T-helper 2 cell treated with Interferon-gamma antibody and Interleukin-4, amounts not matched to agents 5 μg/mL and 100 μg/mL, for 36 hours (primary cell): ENCODE measurements around the gene RNF220.

Experiments used
- DNase-seq: peaks from one replicate; pipeline ENCODE4 v3.0.0; 2021; ENCODE audit warnings: low spot score
- H3K27ac Mint-ChIP-seq: one replicate; pipeline ENCODE4 v1.8.0; 2021; ENCODE audit warnings: mild to moderate bottlenecking, mixed read lengths
- H3K27me3 Mint-ChIP-seq: one replicate; pipeline ENCODE4 v1.8.0; 2021; ENCODE audit warnings: low read depth, mixed read lengths
- H3K36me3 Mint-ChIP-seq: one replicate; pipeline ENCODE4 v1.8.0; 2021; ENCODE audit warnings: low read depth, mixed read lengths
- H3K4me1 Mint-ChIP-seq: one replicate; pipeline ENCODE4 v1.8.0; 2021; ENCODE audit warnings: low read depth, mixed read lengths
- H3K4me3 Mint-ChIP-seq: one replicate; pipeline ENCODE4 v1.8.0; 2022; ENCODE audit warnings: mild to moderate bottlenecking, moderate library complexity, mixed read lengths
- H3K9me3 Mint-ChIP-seq: one replicate; pipeline ENCODE4 v1.8.0; 2021; ENCODE audit warnings: mixed read lengths

The RNF220 gene

GRCh38 chr1:44543064-44543744 is 138.1 kb downstream of the RNF220 start:
- Mint-ChIP-seq H3K27ac (no peak overlapping the region), H3K9me3 (no peaks in the 10 kb centered on the region), H3K36me3 (no peaks in the 10 kb centered on the region)

DNA sequence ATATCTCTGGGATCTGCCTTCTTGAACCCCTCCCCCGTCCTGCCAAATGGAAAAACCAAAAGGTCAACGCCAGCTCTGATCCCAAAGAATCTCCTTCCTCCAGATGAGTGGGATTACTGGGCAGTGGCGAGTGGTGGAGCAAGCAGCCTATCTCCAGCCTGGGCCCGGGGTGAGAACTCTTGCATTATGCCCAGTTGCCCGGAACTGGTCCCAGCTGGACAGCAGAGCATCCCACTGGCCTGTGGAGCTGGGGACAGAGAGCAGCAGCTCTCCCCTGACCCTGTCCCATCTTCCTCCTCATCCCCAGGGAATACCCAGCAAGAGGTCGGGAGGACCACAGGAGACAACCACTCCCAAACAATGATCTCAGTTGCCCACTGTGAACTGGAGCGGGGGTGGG is 138.7 kb downstream of the RNF220 start:
- H3K27me3 Mint-ChIP-seq = peaks cover 18% of the 10 kb centered on the region
- H3K27ac Mint-ChIP-seq = no peak overlapping the region
- H3K4me3 Mint-ChIP-seq = no peak overlapping the region
- no peaks in the 10 kb centered on the region for H3K4me1 Mint-ChIP-seq
- H3K9me3 Mint-ChIP-seq = no peaks in the 10 kb centered on the region
- H3K36me3 Mint-ChIP-seq = no peaks in the 10 kb centered on the region
- no peak for DNase-seq

More at GRCh38 chr1:44543064-44543744, 138.1 kb downstream of the RNF220 start:
- DNase-seq = no peak
- Mint-ChIP-seq H3K27me3 (peaks cover 18% of the 10 kb centered on the region), H3K4me3 (no peak overlapping the region), H3K4me1 (no peaks in the 10 kb centered on the region)

DNA sequence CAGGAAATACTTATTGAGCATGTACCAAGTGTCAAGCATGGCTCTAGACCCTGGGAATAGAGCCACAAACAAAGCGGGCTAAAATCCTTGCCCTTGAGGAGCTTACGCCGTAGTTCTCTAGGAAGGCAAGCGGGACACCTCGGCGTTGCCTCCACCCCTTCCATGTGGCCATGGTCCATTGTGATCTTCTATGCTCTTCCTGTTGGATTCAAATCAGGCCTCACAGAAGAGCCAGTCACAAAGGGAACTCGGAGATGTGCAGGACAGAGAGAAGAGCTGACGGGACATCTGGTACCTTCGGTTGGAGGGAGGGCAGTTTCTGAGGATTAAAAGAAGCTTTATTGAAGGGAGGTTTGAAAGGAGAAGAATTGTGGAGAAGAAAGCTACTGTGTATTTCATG is 139.9 kb downstream of the RNF220 start:
- H3K4me3 Mint-ChIP-seq = no peak overlapping the region
- no peaks in the 10 kb centered on the region for H3K9me3 Mint-ChIP-seq
- peaks cover 16% of the 10 kb centered on the region for H3K27me3 Mint-ChIP-seq
- H3K27ac Mint-ChIP-seq = no peak overlapping the region
- H3K36me3 Mint-ChIP-seq = no peaks in the 10 kb centered on the region
- no peaks in the 10 kb centered on the region for H3K4me1 Mint-ChIP-seq
- no peak for DNase-seq

DNA sequence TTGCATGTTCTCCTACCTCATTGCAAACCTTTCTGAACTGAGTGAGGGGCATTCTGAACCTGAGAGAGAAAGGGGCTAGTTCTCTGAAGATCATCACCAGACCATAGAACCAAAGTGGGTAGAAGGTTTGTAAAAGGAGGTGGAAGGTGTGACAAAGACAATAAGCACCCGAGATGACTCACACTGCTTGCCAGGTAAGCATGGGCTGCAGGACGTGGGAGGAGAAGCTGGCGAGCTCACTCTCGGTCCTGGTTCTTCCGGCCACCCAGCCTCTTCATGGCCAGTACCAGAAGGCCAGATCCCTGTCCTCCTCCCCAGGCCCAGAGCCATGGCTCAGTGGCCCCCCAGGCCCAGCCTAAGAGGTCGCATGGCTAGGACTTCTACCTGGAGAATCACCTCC is 140.9 kb downstream of the RNF220 start:
- no peak for DNase-seq
- Mint-ChIP-seq H3K4me1 (no peaks in the 10 kb centered on the region), H3K4me3 (no peak overlapping the region), H3K27me3 (peaks cover 15% of the 10 kb centered on the region), H3K36me3 (no peaks in the 10 kb centered on the region), H3K9me3 (no peaks in the 10 kb centered on the region), H3K27ac (no peak overlapping the region)

DNA sequence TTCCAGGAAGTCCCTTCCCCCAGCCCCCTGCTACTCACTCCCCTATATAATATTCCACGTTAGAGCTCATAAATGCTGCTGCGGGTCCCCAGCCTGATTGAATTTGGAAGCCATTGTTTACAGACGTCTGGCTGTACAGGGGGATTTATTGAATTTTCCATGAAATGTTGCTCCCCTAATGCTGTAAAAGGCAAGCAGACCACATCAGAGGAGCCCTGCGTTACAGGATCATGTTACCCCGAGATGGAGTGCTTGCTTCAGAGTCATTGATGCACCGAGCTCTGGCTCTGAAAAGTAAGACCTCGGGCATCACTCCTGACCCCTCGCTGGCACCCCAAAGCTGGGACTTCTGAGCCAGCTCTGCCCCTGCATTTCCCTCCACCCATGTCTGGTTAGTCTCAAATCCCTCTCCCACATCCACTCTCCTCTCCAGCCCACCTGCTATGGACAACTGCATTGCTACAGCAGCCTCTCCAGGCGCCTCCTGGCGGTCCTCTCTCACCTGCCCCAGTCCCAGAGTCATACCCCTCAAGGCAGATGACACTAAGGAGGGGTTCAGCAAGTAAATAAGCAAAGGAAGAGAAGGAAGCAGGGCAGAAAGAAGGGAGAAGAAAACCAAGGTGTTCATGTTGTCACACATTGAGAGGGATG is 141.5 kb downstream of the RNF220 start:
- no peaks in the 10 kb centered on the region for H3K4me1 Mint-ChIP-seq
- H3K4me3 Mint-ChIP-seq = no peak overlapping the region
- H3K9me3 Mint-ChIP-seq = no peaks in the 10 kb centered on the region
- no peaks in the 10 kb centered on the region for H3K36me3 Mint-ChIP-seq
- no peak overlapping the region for H3K27ac Mint-ChIP-seq
- H3K27me3 Mint-ChIP-seq = peaks cover 15% of the 10 kb centered on the region
- no peak for DNase-seq

DNA sequence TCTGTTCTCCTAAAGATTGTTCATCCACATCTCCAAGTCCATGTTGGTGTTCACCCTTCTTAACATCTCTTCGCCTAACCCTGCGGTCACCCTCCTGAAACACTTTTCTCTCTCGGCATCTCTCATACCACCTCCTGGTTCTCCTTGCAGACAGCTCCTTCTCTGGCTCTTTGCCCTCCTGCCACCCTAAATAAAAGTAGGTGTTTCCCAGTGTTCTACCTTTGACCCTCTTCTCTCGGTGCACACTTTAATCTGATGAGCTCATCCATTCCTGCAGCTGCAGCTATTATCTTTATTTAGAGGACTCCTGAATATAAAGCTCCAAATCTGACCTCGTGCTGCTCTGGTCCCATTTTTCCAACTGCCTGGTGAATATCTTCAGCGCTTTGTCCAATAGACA is 142.3 kb downstream of the RNF220 start:
- no peaks in the 10 kb centered on the region for H3K4me1 Mint-ChIP-seq
- no peaks in the 10 kb centered on the region for H3K9me3 Mint-ChIP-seq
- H3K27me3 Mint-ChIP-seq = peaks cover 12% of the 10 kb centered on the region
- no peaks in the 10 kb centered on the region for H3K36me3 Mint-ChIP-seq
- no peak overlapping the region for H3K4me3 Mint-ChIP-seq
- H3K27ac Mint-ChIP-seq = no peak overlapping the region
- DNase-seq = no peak

DNA sequence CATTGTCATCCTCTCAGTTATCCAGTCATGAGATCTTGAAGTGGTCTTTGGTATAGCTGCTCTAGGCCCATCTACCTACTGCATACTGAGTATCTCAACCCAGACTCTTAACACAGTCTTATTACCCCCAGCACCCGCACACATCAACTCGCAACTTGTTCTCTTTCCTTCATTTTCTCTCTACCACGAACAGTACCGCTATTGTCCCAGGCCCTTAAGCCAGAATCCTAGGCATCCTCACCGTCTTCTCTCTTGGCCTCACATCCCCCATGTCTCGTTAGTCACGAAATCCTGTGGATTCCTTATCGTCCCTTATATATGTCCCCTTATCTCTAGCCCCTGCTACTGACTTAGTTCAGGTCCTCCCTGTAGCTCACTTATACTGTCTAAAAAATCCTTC is 142.8 kb downstream of the RNF220 start:
- Mint-ChIP-seq H3K4me1 (no peaks in the 10 kb centered on the region), H3K27me3 (peaks cover 12% of the 10 kb centered on the region), H3K9me3 (no peaks in the 10 kb centered on the region), H3K27ac (no peak overlapping the region), H3K36me3 (no peaks in the 10 kb centered on the region), H3K4me3 (no peak overlapping the region)
- no peak for DNase-seq

DNA sequence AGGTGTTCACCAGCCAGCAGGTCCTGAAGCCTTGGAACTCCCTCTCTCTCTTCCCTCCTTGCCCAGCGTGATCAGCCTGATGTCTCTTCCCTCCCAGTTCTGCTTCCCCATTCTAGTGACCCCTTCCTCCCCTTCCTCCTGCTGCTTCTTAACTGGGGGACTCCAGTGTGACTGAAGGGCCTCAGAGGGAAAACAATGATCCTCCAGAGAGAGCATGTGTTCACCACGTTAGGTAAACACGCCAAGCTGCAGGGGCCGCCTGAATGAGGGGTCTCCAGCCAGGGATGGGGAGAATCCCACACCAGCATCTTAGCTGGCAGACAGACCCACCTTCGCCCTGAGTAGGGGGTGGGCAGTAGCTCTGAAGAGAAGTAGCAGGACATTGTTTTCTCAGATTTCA is 144.5 kb downstream of the RNF220 start:
- H3K4me3 Mint-ChIP-seq = no peak overlapping the region
- H3K27me3 Mint-ChIP-seq = peaks cover 7% of the 10 kb centered on the region
- DNase-seq = no peak
- no peak overlapping the region for H3K27ac Mint-ChIP-seq
- no peaks in the 10 kb centered on the region for H3K4me1 Mint-ChIP-seq
- H3K9me3 Mint-ChIP-seq = no peaks in the 10 kb centered on the region
- H3K36me3 Mint-ChIP-seq = no peaks in the 10 kb centered on the region

DNA sequence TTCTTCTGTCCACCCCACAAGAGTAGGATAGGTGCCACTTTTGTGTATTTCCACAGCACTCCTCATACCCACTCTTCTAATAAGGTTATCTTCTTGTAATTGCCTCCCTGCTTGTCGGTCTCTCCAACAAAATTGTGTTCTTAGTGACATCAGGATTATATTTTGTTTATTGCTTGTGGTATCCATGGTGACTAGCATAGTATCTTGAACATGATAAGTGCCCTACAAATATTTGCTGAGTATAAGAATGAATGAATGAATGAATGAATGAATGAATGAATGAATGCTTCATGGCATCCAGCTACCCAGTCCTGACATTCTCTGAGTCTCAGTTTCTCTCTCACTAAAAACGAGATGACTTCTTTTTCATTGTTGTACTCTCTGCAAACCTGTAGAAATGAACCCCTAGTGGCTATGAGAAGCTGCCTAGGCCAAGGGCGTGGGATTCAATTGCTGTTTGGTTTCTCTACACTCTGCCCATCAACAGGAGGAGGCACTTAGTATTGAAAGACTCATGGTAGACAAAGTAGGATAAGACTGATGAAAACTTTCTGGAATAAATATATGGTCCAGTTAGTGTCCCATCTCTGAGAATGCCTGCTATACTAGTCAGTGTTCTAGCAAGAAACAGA is 148.2 kb downstream of the RNF220 start:
- no peak overlapping the region for H3K27ac Mint-ChIP-seq
- H3K36me3 Mint-ChIP-seq = no peaks in the 10 kb centered on the region
- no peak overlapping the region for H3K4me3 Mint-ChIP-seq
- H3K27me3 Mint-ChIP-seq = no peaks in the 10 kb centered on the region
- no peaks in the 10 kb centered on the region for H3K9me3 Mint-ChIP-seq
- no peak for DNase-seq
- no peaks in the 10 kb centered on the region for H3K4me1 Mint-ChIP-seq

DNA sequence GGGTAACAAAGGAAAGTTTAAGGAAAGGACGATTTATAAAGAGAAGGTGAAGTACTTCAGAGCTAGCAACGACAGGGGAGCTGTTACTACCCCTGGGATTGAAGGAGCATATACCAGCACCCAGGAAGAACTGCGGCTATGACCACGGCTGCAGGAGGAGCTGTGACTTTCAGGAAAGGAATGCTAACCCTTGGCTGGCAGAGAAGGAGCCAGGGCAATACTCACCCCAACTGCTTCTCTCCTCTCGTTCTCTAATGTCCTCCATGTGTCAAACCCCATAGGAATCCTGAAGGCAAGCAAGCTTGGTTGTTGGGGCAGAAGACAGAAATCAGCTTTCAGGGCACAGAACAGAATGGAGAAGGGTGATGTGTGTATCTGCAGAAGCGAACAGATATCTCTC is 148.7 kb downstream of the RNF220 start:
- Mint-ChIP-seq H3K27me3 (no peaks in the 10 kb centered on the region), H3K4me3 (no peak overlapping the region), H3K9me3 (no peaks in the 10 kb centered on the region), H3K4me1 (no peaks in the 10 kb centered on the region), H3K36me3 (no peaks in the 10 kb centered on the region), H3K27ac (no peak overlapping the region)
- no peak for DNase-seq

DNA sequence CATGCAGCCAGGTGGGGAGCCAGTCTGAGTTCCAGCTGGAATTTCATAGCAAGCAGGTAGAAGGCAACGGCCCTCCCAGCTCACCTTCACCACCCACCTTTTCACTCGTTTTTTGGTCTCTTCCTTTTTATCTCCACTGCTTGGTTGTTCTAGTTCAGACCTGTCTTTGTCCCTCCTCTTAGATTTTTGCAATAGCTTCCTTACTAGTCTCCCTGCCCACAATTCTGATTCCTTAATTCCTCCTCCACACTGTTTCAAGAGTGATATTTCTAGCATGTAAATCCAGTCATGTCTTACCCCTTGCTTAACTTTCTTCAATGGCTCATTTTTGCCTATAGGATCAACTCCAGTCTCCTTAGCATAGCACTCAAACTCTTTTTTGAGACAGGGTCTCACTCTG is 149.7 kb downstream of the RNF220 start:
- no peak for DNase-seq
- Mint-ChIP-seq H3K27me3 (no peaks in the 10 kb centered on the region), H3K9me3 (no peaks in the 10 kb centered on the region), H3K36me3 (no peaks in the 10 kb centered on the region), H3K27ac (no peak overlapping the region), H3K4me1 (no peaks in the 10 kb centered on the region), H3K4me3 (no peak overlapping the region)

GRCh38 chr1:44557778-44558177 is 152.7 kb downstream of the RNF220 start:
- peaks cover 4% of the 10 kb centered on the region for H3K4me1 Mint-ChIP-seq
- H3K4me3 Mint-ChIP-seq = no peak overlapping the region
- H3K27ac Mint-ChIP-seq = no peak overlapping the region
- no peaks in the 10 kb centered on the region for H3K9me3 Mint-ChIP-seq
- no peaks in the 10 kb centered on the region for H3K36me3 Mint-ChIP-seq
- no peaks in the 10 kb centered on the region for H3K27me3 Mint-ChIP-seq
- no peak for DNase-seq

DNA sequence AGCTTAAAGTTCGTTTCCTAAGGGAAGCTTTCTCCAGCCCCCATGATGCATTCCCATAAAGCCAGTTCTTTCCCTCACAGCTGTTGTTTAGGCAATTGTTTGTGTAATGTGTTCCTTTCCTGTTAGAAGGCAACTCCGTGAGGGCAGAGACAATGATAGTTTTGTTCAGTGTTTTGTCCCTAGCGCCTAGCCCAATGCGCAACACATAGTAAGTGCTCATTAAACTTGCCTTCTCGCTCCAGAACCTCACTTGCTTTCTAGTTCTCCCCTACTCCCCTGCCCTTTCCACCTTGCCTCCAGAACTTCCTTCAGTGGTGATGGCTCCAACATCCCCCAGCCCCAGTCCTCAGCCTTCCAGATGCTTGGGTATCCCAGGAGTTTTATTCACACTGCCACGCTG is 153.8 kb downstream of the RNF220 start:
- Mint-ChIP-seq H3K4me3 (no peak overlapping the region), H3K27me3 (peaks cover 2% of the 10 kb centered on the region), H3K27ac (no peak overlapping the region), H3K4me1 (peaks cover 4% of the 10 kb centered on the region), H3K9me3 (no peaks in the 10 kb centered on the region), H3K36me3 (no peaks in the 10 kb centered on the region)
- no peak for DNase-seq

DNA sequence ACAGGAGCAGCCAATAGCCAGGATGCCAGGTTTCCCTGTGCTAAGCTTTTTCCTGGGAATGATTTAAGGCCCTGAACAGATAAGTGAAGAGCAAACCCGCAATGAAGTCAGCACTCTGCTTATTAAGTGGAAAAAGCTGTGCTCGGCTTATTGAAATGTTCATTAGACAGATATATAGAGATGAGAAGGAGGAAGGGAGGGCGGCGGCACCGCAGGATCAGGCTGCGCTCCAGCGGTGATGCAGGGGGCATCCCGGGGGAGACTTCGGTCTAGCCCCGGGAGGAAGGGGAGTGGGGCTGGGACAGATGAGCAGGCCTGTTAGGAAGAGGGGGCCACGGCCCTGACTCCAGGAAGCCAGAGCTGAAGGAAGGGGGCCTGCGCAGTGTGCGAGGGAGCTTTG is 154.3 kb downstream of the RNF220 start:
- Mint-ChIP-seq H3K27me3 (peaks cover 2% of the 10 kb centered on the region), H3K9me3 (no peaks in the 10 kb centered on the region), H3K4me1 (peaks cover 4% of the 10 kb centered on the region), H3K4me3 (no peak overlapping the region), H3K36me3 (no peaks in the 10 kb centered on the region), H3K27ac (no peak overlapping the region)
- DNase-seq = no peak
